Testis (tissue), 2 donors: Measurements from ENCODE around the gene ESCO1.

Experiments
- POLR2A ChIP-seq: fragments of 450-650 bp; IDR thresholded peaks from one replicate; pipeline ENCODE4 v1.6.1; 2017; ENCODE audit warnings: antibody characterized with exemption, mild to moderate bottlenecking, moderate library complexity
- TF ChIP-seq, protein P1 (sequence below), 3 experiments: fragments of 450-650 bp in 2 of 3; fragments of 200-600 bp in 1 of 3; sonication (generic) in 1 of 3; IDR thresholded peaks; one replicate each; pipeline ENCODE4 v1.5.1; 2016 to 2019; ENCODE audit warnings: antibody characterized with exemption in 3 of 3, mild to moderate bottlenecking in 2 of 3, moderate library complexity in 1 of 3

DNA sequence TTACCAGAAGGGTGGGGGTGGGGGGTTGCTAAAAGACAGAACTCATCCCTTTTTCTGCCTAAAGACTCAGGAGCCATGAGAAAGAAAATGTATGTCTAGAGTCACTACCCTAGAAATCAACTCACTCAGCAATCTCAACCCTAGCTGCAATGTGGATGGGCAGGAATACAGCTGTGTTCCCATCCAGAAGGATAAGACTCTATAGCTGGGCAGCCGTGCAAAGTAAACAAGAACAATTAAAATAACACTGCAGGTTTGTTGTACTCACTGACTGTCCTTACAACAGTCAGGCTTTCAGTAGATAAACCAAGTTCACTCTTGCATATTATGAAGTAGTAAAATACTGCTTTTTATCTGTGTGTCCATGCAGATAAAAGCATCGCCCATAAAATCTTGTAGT lies 74.0 kb downstream of the ESCO1 start:
- TF ChIP-seq, protein P1, sequence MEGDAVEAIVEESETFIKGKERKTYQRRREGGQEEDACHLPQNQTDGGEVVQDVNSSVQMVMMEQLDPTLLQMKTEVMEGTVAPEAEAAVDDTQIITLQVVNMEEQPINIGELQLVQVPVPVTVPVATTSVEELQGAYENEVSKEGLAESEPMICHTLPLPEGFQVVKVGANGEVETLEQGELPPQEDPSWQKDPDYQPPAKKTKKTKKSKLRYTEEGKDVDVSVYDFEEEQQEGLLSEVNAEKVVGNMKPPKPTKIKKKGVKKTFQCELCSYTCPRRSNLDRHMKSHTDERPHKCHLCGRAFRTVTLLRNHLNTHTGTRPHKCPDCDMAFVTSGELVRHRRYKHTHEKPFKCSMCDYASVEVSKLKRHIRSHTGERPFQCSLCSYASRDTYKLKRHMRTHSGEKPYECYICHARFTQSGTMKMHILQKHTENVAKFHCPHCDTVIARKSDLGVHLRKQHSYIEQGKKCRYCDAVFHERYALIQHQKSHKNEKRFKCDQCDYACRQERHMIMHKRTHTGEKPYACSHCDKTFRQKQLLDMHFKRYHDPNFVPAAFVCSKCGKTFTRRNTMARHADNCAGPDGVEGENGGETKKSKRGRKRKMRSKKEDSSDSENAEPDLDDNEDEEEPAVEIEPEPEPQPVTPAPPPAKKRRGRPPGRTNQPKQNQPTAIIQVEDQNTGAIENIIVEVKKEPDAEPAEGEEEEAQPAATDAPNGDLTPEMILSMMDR (IDR thresholded peaks at IDR 0.05) = no peak
- TF ChIP-seq POLR2A = no peak
